ENCODE measurements around the gene ATP1A4.

The ATP1A4 gene

GRCh38 chr1:160171980-160172379 is 20.6 kb downstream of the ATP1A4 start:
- H3K4me3 ChIP-seq (ENCODE audit: low read depth, low read length) = no peak overlapping the region
- DNase-seq (ENCODE audit: low read depth) = no peak
- TF ChIP-seq, protein P1, sequence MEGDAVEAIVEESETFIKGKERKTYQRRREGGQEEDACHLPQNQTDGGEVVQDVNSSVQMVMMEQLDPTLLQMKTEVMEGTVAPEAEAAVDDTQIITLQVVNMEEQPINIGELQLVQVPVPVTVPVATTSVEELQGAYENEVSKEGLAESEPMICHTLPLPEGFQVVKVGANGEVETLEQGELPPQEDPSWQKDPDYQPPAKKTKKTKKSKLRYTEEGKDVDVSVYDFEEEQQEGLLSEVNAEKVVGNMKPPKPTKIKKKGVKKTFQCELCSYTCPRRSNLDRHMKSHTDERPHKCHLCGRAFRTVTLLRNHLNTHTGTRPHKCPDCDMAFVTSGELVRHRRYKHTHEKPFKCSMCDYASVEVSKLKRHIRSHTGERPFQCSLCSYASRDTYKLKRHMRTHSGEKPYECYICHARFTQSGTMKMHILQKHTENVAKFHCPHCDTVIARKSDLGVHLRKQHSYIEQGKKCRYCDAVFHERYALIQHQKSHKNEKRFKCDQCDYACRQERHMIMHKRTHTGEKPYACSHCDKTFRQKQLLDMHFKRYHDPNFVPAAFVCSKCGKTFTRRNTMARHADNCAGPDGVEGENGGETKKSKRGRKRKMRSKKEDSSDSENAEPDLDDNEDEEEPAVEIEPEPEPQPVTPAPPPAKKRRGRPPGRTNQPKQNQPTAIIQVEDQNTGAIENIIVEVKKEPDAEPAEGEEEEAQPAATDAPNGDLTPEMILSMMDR (IDR thresholded peaks at IDR 0.05; ENCODE audit: low read depth, low read length, missing control alignments) = no peak
- in situ Hi-C loops (cut with HindIII; ENCODE audit: low sequenced_read_pairs) = no loop called here

DNA sequence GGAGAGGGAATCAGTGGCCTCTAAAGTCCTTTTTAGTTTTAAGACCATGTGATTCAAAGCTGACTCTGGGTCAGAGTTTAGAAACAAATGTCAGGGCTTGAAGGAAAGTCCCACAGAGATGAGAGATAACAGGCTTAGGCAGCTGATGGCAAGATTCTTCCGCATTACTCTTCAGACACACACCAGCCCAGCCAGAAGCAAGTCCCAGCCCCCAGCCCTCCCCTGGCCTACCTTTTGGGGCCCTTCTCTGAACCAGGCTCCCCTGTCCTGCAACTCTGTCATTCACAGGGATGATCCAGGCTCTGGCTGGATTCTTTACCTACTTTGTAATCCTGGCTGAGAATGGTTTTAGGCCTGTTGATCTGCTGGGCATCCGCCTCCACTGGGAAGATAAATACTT is 25.8 kb downstream of the ATP1A4 start:
- TF ChIP-seq, protein P1 (IDR thresholded peaks at IDR 0.05; ENCODE audit: low read depth, low read length, missing control alignments) = no peak
- H3K4me3 ChIP-seq (ENCODE audit: low read depth, low read length) = no peak overlapping the region
- DNase-seq (ENCODE audit: low read depth) = no peak
- in situ Hi-C loops (cut with HindIII; ENCODE audit: low sequenced_read_pairs) = no loop called here

GRCh38 chr1:160177667-160178066 is 26.3 kb downstream of the ATP1A4 start:
- H3K4me3 ChIP-seq (ENCODE audit: low read depth, low read length) = no peak overlapping the region
- in situ Hi-C loops (cut with HindIII; ENCODE audit: low sequenced_read_pairs) = no loop called here
- DNase-seq (ENCODE audit: low read depth) = no peak
- TF ChIP-seq, protein P1 (IDR thresholded peaks at IDR 0.05; ENCODE audit: low read depth, low read length, missing control alignments) = no peak

- in situ Hi-C loops (cut with HindIII; ENCODE audit: low sequenced_read_pairs) = no loop called here
- H3K4me3 ChIP-seq (ENCODE audit: low read depth, low read length) = no peak overlapping the region
- no peak for DNase-seq (ENCODE audit: low read depth)
- TF ChIP-seq, protein P1 (IDR thresholded peaks at IDR 0.05; ENCODE audit: low read depth, low read length, missing control alignments) = no peak
Observed at GRCh38 chr1:160178731-160179130, 27.3 kb downstream of the ATP1A4 start.

- TF ChIP-seq, protein P1 (IDR thresholded peaks at IDR 0.05; ENCODE audit: low read depth, low read length, missing control alignments) = no peak
- in situ Hi-C loops (cut with HindIII; ENCODE audit: low sequenced_read_pairs) = no loop called here
- no peak overlapping the region for H3K4me3 ChIP-seq (ENCODE audit: low read depth, low read length)
- DNase-seq (ENCODE audit: low read depth) = no peak
Observed at GRCh38 chr1:160179336-160179735, 27.9 kb downstream of the ATP1A4 start.

DNA sequence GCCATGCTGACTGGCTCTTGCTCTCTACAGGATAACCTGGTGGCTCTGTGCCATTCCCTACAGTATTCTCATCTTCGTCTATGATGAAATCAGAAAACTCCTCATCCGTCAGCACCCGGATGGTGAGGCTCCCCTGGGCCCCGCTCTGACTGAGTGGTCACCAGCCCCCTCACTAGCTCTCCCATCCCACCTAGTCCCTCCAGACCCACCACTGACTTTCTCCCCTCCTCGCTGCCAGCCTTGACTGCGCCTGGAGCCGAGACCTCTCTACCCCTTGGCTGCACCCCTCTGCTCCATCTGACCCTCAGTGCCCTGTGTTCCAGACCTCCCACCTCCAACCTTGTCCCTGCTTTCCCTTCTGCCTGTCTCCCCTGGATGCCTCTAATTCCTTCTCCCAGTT is 34.8 kb downstream of the ATP1A4 start:
- in situ Hi-C loops (cut with HindIII; ENCODE audit: low sequenced_read_pairs) = no loop called here

More for the DNA sequence above, 34.8 kb downstream of the ATP1A4 start:
- TF ChIP-seq, protein P1 (IDR thresholded peaks at IDR 0.05; ENCODE audit: low read depth, low read length, missing control alignments) = no peak
- no peak overlapping the region for H3K4me3 ChIP-seq (ENCODE audit: low read depth, low read length)
- no peak for DNase-seq (ENCODE audit: low read depth)

All from astrocyte of the cerebellum (primary cell).